Pancreas (tissue), 10 donors: Measurements from ENCODE around the gene SPAM1. TPM values are rescaled to one million over a fixed set of nuclear protein-coding genes. Genes with fewer than 3 reads are reported as not detected.

Experiments
- ATAC-seq, 4 donors: fragments of 200-7000 bp; cut with Tn5 transposase; one replicate each; pipeline versions ENCODE4 v1.8.0 to v1.9.1; 2020; ENCODE audit warnings: mild to moderate bottlenecking in 4 of 4, moderate library complexity in 4 of 4
- DNase-seq, 6 donors: peaks; one replicate each; pipeline ENCODE4 v3.0.0-alpha.2; 2020
- FAIRE-seq: peaks from 2 replicates; lab custom pipeline; 2012; peaks lifted over from hg19 to GRCh38; lab: Jason Lieb, UNC
- H3K27ac ChIP-seq, 4 donors: fragments of 200-600 bp; sonication (generic); 1 replicate in 3 of 4; 2 replicates in 1 of 4; pipeline versions ENCODE4 v1.5.0 to v1.8.0; 2020
- H3K27me3 ChIP-seq, 4 donors: fragments of 200-600 bp; one replicate each; pipeline ENCODE4 v1.8.0; 2021
- H3K36me3 ChIP-seq, 3 donors: fragments of 200-600 bp; sonication (generic) in 1 of 3; one replicate each; pipeline versions ENCODE4 v1.5.0 to v1.8.0; 2020 to 2021
- H3K4me1 ChIP-seq, 3 donors: fragments of 200-600 bp; one replicate each; pipeline ENCODE4 v1.8.0; 2021
- H3K4me3 ChIP-seq, 4 donors: fragments of 200-600 bp; sonication (generic) in 2 of 4; one replicate each; pipeline versions ENCODE4 v1.5.0 to v1.8.0; 2020 to 2021
- H3K9me3 ChIP-seq, 4 donors: fragments of 200-600 bp; one replicate each; pipeline ENCODE4 v1.8.0; 2021
- WGBS, 2 donors: extraction: QIAGEN DNeasy Blood & Tissue Kit; methylation state at CpG; one replicate each; pipeline ENCODE4 v1.1.7; 2013; 5-methylcytosine and 5-hydroxymethylcytosine counted together
- intact Hi-C, 3 donors: fragments of 100-400 bp; cut with DNase I; formaldehyde crosslinking; loops; one replicate each; pipeline versions ENCODE4 v1.11.1 to v1.14.2; 2022
- polyA plus RNA-seq, 2 donors: library from polyadenylated mRNA; stranded (reverse); fragments of 200-250 nt; gene quantifications; one replicate each; pipeline ENCODE4 v1.2.3, GENCODE V29; 2013
- total RNA-seq, 6 donors: library from RNA; stranded (reverse); fragmentation: NEBNext Ultra II Directional in 4 of 6; extraction: Animal tissue kit (Norgen Biotek cat#: 25700) in 4 of 6; gene quantifications; one replicate each; pipeline versions ENCODE4 v1.2.1 to v1.2.4, GENCODE V29; 2021 to 2023
- TF ChIP-seq, protein P1 (sequence below), 4 donors: fragments of 200-600 bp; sonication (generic) in 3 of 4; IDR thresholded peaks; one replicate each; pipeline versions ENCODE4 v1.5.0 to v1.8.0; 2021; ENCODE audit warnings: antibody characterized with exemption in 4 of 4
- donor health status: healthy with polysubstance abuse.
- donor health status: DM: no; HTN: no; CAD: no; lungs with moderate emphysema.
- donor health status: DM: no; HTN: no; CAD: no.
- donor health status: control.
- donor health status: control.
- donor health status: Bipolar disorder and iron deficiency.
- donor health status: DM: yes; HTN: yes; CAD: no.
- donor health status: DM: no; HTN: no; CAD: no.
- donor health status: DM: no; HTN: no; CAD: no.
- donor health status: DM: yes; HTN: yes; CAD: no.

The SPAM1 gene
- total and polyA plus RNA-seq, 8 donors, result 0.12 TPM; not detected in 7

DNA sequence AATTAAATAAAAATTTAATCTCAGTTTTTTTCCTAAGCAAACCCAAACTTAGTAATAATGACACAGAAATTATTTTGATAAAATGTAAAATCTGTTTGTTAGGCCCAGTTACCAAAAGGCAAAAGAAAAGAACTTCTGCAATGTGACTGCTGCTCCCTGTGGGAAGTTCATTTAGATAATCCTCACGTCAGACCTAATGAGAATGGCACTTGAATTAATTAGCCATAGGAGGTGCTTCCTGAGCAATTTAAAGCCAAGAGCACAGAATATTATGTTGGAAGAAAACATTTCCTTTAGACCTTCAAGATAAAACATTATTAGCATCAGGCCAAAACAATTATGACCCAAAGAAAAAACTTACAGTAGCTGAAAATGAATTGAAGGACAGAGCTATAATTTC lies 19.4 kb downstream of the SPAM1 start:
- H3K27ac ChIP-seq, result no peak overlapping the region
- no peaks in the 10 kb centered on the region for H3K4me1 ChIP-seq
- H3K27me3 ChIP-seq, result no peaks in the 10 kb centered on the region
- WGBS, 2 donors, result 67 to 76% methylated on average over 1 of the region's 1 CpG
- intact Hi-C loops, result no loop called here
- no peak for DNase-seq
- FAIRE-seq, result no peak
- no peaks in the 10 kb centered on the region for H3K36me3 ChIP-seq
- TF ChIP-seq, protein P1, sequence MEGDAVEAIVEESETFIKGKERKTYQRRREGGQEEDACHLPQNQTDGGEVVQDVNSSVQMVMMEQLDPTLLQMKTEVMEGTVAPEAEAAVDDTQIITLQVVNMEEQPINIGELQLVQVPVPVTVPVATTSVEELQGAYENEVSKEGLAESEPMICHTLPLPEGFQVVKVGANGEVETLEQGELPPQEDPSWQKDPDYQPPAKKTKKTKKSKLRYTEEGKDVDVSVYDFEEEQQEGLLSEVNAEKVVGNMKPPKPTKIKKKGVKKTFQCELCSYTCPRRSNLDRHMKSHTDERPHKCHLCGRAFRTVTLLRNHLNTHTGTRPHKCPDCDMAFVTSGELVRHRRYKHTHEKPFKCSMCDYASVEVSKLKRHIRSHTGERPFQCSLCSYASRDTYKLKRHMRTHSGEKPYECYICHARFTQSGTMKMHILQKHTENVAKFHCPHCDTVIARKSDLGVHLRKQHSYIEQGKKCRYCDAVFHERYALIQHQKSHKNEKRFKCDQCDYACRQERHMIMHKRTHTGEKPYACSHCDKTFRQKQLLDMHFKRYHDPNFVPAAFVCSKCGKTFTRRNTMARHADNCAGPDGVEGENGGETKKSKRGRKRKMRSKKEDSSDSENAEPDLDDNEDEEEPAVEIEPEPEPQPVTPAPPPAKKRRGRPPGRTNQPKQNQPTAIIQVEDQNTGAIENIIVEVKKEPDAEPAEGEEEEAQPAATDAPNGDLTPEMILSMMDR (IDR thresholded peaks at IDR 0.05), result no peak
- H3K9me3 ChIP-seq, result no peaks in the 10 kb centered on the region
- ATAC-seq, result no peak
- H3K4me3 ChIP-seq, result no peak overlapping the region

DNA sequence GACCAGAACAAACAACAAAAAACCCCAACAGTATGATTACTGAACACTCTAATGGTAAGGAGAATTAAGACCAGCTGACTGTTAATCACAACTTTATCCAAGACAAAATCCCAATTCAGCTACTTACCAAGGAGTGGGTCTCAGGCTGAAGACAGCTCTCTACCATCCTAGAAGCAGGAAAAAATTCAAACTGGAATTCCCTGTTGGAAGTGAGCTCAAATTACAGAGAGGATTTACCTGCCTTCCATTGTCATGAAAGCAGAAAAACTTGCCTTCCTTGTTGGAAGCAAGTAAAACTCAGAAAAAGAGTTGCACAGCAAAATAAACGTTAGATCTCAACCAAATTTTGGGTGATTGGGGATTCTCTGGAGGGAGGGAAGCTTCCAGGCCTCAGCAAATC lies 20.9 kb downstream of the SPAM1 start:
- Histone ChIP-seq H3K36me3 (no peaks in the 10 kb centered on the region), H3K4me1 (no peaks in the 10 kb centered on the region), H3K9me3 (no peaks in the 10 kb centered on the region), H3K27ac (no peak overlapping the region), H3K27me3 (no peaks in the 10 kb centered on the region), H3K4me3 (no peak overlapping the region)
- TF ChIP-seq, protein P1 (IDR thresholded peaks at IDR 0.05), result no peak
- intact Hi-C loops, result no loop called here
- DNase-seq, result no peak
- ATAC-seq, result no peak
- FAIRE-seq, result no peak
- WGBS, 2 donors, result 38 to 50% methylated on average over 1 of the region's 1 CpG

DNA sequence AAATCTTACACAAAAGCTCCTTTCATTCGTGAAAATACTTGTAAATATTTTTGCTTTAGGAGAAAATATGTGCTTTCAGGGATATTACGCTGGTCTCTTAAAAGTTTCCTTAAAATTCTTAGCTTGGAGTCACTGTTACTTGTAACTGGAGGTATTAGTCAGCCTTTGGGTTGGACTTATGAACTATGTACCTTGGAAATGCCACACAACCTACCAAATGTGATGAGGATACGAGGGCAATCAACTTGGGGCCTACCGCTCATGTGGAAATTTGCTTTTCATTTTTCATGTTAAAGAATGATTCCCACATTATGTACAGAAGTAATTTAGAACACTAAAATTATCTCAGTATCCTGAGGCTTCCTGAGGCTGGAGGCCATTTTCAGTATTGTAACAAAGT lies 23.1 kb downstream of the SPAM1 start:
- no peaks in the 10 kb centered on the region for H3K9me3 ChIP-seq
- ATAC-seq (no peak), DNase-seq (no peak), FAIRE-seq (no peak)
- no peaks in the 10 kb centered on the region for H3K36me3 ChIP-seq
- 77 to 82% methylated on average over 4 of the region's 4 CpGs for WGBS, 2 donors
- no peak overlapping the region for H3K4me3 ChIP-seq
- TF ChIP-seq, protein P1 (IDR thresholded peaks at IDR 0.05), result no peak
- intact Hi-C loops, result no loop called here
- no peaks in the 10 kb centered on the region for H3K27me3 ChIP-seq
- H3K4me1 ChIP-seq, result no peaks in the 10 kb centered on the region
- H3K27ac ChIP-seq, result no peak overlapping the region

DNA sequence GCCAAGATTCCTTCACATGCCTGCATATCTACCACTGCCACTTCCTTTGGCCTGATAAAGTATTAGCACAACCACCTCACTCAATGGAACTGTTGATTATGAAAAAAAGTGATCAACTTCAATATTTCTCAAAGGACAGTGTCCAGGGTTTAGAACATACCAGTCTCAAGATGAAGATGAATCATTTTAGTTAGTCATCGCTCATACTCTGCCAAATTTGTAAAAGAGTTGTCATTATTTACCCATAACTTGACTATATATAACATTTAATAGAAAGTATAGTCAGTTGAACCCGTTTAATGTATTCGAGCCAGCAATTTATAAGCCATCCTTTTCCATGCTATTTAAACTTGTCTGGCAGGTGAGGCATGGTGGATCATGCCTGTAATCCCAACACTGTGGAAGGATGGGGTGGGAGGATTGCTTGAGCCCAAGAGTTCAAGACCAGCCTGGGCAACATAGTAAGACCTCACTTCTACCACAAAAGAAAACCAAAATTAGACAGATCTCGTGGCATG lies 33.2 kb downstream of the SPAM1 start:
- intact Hi-C loops, result no loop called here
- 57 to 75% methylated on average over 4 of the region's 4 CpGs for WGBS, 2 donors
- FAIRE-seq, result no peak

DNA sequence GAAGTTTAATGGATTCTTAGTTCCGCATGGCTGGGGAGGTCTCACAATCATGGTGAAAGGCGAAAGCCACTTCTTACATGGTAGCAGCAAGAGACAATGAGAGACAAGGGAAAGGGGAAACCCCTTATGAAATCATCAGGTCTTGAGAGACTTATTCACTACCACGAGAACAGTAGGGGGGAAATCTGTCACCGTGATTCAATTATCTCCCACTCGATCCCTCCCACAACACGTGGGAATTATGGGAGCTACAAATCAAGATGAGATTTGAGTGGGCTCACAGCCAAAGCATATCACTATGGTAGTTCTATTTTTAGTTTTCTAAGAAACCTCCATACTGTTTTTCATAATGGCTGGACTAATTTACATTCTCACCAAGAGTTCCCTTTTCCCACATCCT lies 36.7 kb downstream of the SPAM1 start:
- no peaks in the 10 kb centered on the region for H3K36me3 ChIP-seq
- H3K9me3 ChIP-seq, result no peaks in the 10 kb centered on the region
- intact Hi-C loops, result no loop called here
- DNase-seq, result no peak
- H3K4me1 ChIP-seq, result no peaks in the 10 kb centered on the region
- no peak for FAIRE-seq
- ATAC-seq, result no peak
- H3K27ac ChIP-seq, result no peak overlapping the region
- no peak overlapping the region for H3K4me3 ChIP-seq
- no peaks in the 10 kb centered on the region for H3K27me3 ChIP-seq
- TF ChIP-seq, protein P1 (IDR thresholded peaks at IDR 0.05), result no peak
- WGBS, 2 donors, result 51 to 60% methylated on average over 6 of the region's 6 CpGs

More for the DNA sequence above, 33.2 kb downstream of the SPAM1 start:
- no peak for DNase-seq
- ATAC-seq, result no peak
- TF ChIP-seq, protein P1 (IDR thresholded peaks at IDR 0.05), result no peak
- H3K27ac ChIP-seq, result no peak overlapping the region
- no peaks in the 10 kb centered on the region for H3K9me3 ChIP-seq
- H3K4me1 ChIP-seq, result no peaks in the 10 kb centered on the region
- H3K27me3 ChIP-seq, result no peaks in the 10 kb centered on the region
- H3K36me3 ChIP-seq, result no peaks in the 10 kb centered on the region
- H3K4me3 ChIP-seq, result no peak overlapping the region
